Endothelial cell (in vitro differentiated cells): Measurements from ENCODE around the gene UBASH3B. TPM values are rescaled to one million over a fixed set of nuclear protein-coding genes. Genes with fewer than 3 reads are reported as not detected.

Experiments
- DNase-seq: peaks from one replicate; pipeline ENCODE4 v3.0.0; 2021; ENCODE audit warnings: low spot score
- H3K27ac Mint-ChIP-seq: one replicate; pipeline ENCODE4 v1.8.0; 2021; ENCODE audit warnings: mixed read lengths, inconsistent platforms; ENCODE audit not compliant: unreplicated experiment
- H3K27me3 Mint-ChIP-seq: one replicate; pipeline ENCODE4 v1.8.0; 2021; ENCODE audit warnings: mild to moderate bottlenecking, moderate library complexity, mixed read lengths, inconsistent platforms; ENCODE audit not compliant: unreplicated experiment
- H3K36me3 Mint-ChIP-seq: one replicate; pipeline ENCODE4 v1.8.0; 2021; ENCODE audit warnings: mild to moderate bottlenecking, low read depth, mixed read lengths, inconsistent platforms; ENCODE audit not compliant: unreplicated experiment
- H3K4me1 Mint-ChIP-seq: one replicate; pipeline ENCODE4 v1.8.0; 2021; ENCODE audit warnings: mild to moderate bottlenecking, mixed read lengths, inconsistent platforms; ENCODE audit not compliant: unreplicated experiment
- H3K4me3 Mint-ChIP-seq: one replicate; pipeline ENCODE4 v1.8.0; 2021; ENCODE audit warnings: mild to moderate bottlenecking, mixed read lengths, inconsistent platforms; ENCODE audit not compliant: unreplicated experiment
- H3K9me3 Mint-ChIP-seq: one replicate; pipeline ENCODE4 v1.8.0; 2021; ENCODE audit warnings: mixed read lengths, inconsistent platforms; ENCODE audit not compliant: unreplicated experiment
- total RNA-seq: library from RNA; stranded (reverse); fragmentation: NEBNext Ultra II Directional; extraction: Animal tissue kit (Norgen Biotek cat#: 25700); gene quantifications from one replicate; pipeline ENCODE4 v1.2.1, GENCODE V29; 2021; ENCODE audit not compliant: unreplicated experiment
- TF ChIP-seq, protein P1 (sequence below): fragments of 200-600 bp; sonication (generic); IDR thresholded peaks from one replicate; pipeline ENCODE4 v1.5.0; 2021; ENCODE audit warnings: antibody characterized with exemption; ENCODE audit not compliant: unreplicated experiment

The UBASH3B gene
- total RNA-seq, 1 donor from 2014 or later, result 43.3 TPM

DNA sequence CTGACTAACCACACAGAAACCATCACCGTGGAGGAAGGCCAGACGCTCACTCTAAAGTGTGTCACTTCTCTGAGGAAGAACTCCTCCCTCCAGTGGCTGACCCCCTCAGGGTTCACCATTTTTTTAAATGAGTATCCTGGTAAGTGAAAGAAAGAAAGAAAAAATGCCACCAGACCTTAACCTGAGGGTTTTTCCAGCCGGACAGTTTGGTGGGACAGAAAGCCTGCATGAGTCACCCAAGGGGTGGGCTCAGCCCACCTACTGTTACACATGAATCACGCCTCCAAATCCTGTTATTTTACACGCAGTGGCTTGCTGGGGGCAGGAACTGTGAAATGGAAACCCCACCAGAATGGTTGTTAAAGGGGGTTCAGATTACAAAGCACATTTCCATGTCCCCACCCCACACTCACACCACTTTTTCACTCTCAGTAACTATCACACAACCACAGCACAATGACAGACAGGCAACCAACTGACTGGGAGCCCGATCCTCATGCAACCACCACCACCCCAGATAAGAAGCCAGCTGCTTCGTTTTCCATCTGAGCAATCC, 194.6 kb downstream of the UBASH3B start:
- no peak for DNase-seq
- Mint-ChIP-seq H3K27ac (no peak overlapping the region), H3K4me1 (peaks cover 3% of the 10 kb centered on the region), H3K27me3 (no peaks in the 10 kb centered on the region), H3K9me3 (no peaks in the 10 kb centered on the region), H3K36me3 (no peaks in the 10 kb centered on the region), H3K4me3 (no peak overlapping the region)
- TF ChIP-seq, protein P1, sequence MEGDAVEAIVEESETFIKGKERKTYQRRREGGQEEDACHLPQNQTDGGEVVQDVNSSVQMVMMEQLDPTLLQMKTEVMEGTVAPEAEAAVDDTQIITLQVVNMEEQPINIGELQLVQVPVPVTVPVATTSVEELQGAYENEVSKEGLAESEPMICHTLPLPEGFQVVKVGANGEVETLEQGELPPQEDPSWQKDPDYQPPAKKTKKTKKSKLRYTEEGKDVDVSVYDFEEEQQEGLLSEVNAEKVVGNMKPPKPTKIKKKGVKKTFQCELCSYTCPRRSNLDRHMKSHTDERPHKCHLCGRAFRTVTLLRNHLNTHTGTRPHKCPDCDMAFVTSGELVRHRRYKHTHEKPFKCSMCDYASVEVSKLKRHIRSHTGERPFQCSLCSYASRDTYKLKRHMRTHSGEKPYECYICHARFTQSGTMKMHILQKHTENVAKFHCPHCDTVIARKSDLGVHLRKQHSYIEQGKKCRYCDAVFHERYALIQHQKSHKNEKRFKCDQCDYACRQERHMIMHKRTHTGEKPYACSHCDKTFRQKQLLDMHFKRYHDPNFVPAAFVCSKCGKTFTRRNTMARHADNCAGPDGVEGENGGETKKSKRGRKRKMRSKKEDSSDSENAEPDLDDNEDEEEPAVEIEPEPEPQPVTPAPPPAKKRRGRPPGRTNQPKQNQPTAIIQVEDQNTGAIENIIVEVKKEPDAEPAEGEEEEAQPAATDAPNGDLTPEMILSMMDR, result no peak

DNA sequence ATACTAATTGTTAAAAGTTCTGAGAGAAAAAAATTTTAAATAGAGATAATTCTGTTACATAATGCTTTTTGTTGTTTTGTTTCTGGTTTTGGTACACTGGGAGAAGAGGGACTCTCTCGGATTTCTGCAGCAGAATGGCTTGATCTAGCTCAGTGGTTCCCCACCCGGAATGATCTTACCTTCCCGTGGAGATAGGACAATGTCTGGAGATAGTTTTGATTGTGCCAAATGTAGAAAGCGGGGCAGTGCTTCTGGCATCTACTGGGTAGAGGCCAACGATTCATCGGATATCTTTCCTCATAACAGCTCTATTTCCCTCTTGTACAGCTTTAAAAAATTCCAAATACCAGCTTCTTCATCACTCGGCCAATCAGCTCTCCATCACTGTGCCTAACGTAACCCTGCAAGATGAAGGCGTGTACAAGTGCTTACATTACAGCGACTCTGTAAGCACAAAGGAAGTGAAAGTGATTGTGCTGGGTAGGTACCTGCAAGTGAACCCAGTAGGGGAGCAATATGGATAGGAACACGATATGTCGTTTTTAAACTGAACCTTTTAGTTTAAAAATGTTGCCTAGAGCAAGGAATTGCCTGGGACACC, 195.9 kb downstream of the UBASH3B start:
- Mint-ChIP-seq H3K4me3 (no peak overlapping the region), H3K36me3 (no peaks in the 10 kb centered on the region), H3K4me1 (peaks cover 3% of the 10 kb centered on the region), H3K9me3 (no peaks in the 10 kb centered on the region), H3K27ac (no peak overlapping the region), H3K27me3 (no peaks in the 10 kb centered on the region)
- TF ChIP-seq, protein P1, result no peak
- no peak for DNase-seq

DNA sequence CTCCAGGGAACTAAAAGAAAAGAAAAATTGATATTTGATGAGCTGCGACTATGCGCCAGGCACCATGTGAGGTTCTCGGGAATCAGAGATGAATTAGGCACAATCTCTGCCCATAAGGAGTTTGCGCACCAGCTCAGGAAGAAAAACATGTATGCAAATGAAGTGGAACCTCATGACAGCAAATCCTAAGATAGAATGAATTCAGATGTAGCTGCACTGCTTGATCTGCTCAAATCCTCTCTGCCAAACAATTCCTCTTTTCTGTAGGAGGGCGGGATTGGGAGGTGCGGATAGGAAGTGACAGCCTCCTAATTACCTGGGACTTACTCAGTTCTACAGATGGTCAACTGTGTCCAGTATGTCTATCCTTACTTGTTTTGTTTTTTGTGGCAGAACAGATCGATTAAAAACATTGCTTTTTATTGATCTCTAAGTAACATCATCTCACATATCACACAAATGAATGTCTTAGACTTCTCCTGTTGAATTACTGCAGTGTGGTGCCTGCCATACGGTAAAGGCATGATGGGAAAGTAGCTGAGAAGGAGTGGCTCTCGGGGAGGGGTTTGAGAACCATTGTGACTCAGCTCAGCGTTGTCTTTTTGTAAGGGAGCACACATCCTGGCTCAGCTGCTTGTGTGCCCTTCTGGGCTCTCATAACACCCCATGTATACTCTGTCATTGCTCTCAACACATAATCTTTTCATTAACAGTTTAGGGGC, 196.7 kb downstream of the UBASH3B start:
- DNase-seq, result no peak
- peaks cover 3% of the 10 kb centered on the region for H3K4me1 Mint-ChIP-seq
- no peaks in the 10 kb centered on the region for H3K9me3 Mint-ChIP-seq
- no peak overlapping the region for H3K4me3 Mint-ChIP-seq
- no peaks in the 10 kb centered on the region for H3K36me3 Mint-ChIP-seq
- H3K27me3 Mint-ChIP-seq, result no peaks in the 10 kb centered on the region
- TF ChIP-seq, protein P1, result no peak
- peak overlapping the region; percentile 8 for H3K27ac Mint-ChIP-seq

DNA sequence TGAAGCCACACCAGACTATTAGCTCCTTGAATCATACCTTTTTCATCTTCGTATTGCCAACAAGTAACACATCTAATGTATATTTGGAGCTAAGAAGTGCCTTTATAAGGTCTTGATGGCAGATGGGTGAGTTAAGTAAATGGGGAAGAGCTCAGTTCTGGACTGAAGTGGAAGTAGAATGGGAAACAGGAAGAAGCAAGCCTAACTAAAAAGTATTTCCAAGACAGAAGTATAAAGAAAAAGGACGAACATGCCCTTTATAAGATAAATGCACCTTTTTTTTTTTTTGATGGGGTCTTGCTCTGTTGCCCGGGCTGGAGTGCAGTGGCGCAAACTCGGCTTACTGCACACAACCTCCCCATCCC, 197.3 kb downstream of the UBASH3B start:
- Mint-ChIP-seq H3K4me3 (no peak overlapping the region), H3K4me1 (peaks cover 3% of the 10 kb centered on the region), H3K36me3 (no peaks in the 10 kb centered on the region), H3K27me3 (no peaks in the 10 kb centered on the region), H3K27ac (no peak overlapping the region), H3K9me3 (no peaks in the 10 kb centered on the region)
- TF ChIP-seq, protein P1, result no peak
- DNase-seq, result no peak

DNA sequence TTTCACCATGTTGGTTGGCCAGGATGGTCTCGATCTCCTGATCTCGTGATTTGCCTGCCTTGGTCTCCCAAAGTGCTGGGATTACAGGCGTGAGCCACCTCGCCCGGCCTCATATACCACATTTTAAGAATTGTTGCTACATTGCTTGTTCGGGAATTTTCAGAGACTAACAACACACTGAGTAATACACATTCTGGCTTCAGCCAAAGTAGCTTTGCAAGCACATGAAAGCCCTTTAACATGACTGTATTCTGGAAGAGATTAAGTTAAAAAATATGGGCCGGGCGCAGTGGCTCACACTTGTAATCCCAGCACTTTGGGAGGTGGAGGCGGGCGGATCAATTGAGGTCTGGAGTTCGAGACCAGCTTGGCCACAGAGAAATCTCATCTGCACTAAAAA, 197.7 kb downstream of the UBASH3B start:
- Mint-ChIP-seq H3K36me3 (no peaks in the 10 kb centered on the region), H3K4me1 (peaks cover 3% of the 10 kb centered on the region), H3K9me3 (no peaks in the 10 kb centered on the region), H3K27me3 (no peaks in the 10 kb centered on the region), H3K27ac (no peak overlapping the region), H3K4me3 (no peak overlapping the region)
- TF ChIP-seq, protein P1, result no peak
- no peak for DNase-seq
